KBM-7 (cell line): ENCODE data around the gene MED14.
"Not testable (repeated sequence)": the region's sequence is repeated elsewhere in the genome, so short reads cannot be mapped to it uniquely, and the experiment has no call there.

ENCODE experiments used
- DNase-seq: peaks from one replicate; pipeline ENCODE4 v3.0.0-alpha.2; 2015
- in situ Hi-C: fragments of 300-500 bp; cut with MboI; formaldehyde crosslinking; loops from 2 replicates; pipeline ENCODE4 v1.14.3; 2020; ENCODE audit warnings: low sequenced_read_pairs, low pct_unique_long_range_greater_than_20kb, mixed read lengths

The MED14 gene

DNA sequence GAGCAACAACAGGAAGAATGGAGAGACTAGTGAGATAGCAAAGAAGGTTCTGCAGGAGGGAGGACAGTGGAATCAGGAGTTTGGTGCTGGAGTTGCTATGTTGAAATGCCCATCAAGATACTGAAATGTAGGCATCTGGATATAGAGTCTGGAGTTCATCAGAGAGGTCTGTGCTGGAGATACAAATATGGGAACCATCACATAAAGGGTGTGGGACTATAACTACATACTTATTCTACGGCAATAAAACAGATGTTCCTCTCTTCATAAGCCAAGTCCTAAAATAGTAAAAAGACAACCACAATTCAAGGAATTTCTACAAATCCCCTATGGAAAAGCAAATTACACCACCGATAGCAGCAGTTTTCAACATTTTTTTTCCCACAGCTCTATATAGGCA is 1.6 kb downstream of the MED14 start:
- in situ Hi-C loops = no loop called here
- no peak for DNase-seq

DNA sequence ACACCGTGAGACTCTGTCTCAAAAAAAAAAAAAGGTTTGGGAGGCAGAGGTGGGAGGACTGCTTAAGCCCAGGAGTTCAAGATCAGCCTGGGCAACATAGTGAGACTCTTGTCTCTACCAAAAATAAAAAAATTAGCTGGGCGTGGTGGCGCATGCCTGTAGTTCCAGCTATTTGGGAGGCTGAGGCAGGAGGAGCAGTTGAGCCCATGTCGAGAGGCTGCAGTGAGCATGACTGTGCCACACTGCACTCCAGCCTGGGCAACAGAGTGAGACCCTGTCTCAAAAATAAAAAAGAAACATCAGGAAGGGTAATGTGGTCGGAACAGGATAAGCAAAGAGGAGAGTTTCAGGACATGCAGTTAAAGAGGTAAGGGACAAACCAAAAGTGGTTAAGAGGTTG is 2.8 kb downstream of the MED14 start:
- DNase-seq, in situ Hi-C loops: not testable (repeated sequence)

DNA sequence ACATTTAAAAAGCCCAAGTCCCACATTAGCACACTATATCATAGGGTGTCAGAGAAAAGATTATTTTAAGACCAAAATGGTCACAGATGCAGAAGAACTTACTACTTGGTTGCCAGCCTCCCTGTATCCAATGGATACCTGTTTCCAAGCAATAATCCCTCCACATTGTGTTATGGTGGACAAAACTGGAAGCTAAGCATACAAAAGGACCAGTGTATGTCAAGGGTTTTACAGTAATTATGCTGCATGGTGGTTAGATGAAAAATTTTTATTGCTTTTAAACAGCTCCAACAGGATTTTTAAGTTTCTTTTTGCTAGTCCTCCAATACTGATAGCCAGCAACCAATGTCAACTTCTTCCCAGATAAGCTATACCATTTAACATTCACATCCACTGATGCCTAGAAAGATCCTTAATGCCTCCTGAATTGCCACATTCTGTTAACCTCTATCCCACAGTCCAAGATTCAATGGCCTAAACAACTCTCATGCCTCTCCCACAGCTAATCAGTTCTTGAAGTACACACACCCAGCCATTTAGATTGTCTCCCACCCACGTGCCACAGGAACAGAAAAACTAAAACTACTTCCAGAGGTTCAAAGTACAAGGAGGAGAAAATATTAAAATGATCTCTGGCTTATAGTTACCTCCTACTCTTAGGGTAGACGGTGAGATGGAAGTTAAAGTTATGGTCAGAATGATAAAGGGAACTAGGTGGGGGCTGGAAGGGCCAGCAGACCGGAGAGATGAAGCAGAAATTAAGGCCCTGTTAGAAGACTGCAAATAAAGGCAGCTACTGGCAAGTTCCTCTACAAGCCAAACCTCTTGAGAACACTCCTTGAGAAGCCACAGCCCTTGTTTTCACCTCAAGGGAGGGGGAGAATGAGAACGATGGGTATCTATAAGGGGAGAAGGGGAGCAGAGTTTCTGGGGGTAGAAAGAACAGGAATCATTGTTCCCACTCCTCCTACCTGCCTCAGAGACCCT is 5.5 kb downstream of the MED14 start:
- in situ Hi-C loops = no loop called here
- peak; percentile 47 for DNase-seq

DNA sequence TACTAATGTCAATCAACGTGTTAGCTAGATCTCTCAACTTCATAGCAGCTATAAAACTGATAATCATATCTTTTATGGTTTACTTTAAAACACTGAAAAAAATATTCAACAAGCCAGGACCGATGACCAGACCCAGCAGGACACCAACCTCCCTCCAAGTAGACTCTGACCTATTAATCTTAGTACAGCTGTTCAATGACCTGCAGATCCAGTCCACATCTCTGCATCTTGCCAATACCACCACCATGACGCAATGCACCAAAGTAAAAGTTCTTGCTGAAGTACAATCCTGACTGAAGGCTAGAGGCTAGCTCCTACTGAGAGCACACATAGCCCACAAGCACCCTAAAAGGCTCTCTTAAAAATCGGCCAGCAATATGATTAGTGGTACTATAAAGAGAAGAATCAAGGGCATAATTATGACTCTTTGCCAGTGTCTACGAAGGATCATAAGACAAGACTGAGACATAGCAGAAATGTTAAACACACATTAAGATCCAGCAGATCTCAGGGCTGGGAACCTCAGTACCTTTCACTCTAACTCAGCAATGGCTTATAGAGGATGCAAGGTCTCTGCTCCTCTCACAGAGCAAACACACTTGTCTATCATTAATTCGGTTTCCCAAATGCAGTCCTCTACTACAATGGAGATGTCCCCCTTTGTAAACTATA is 7.6 kb downstream of the MED14 start:
- no peak for DNase-seq
- in situ Hi-C loops = no loop called here

DNA sequence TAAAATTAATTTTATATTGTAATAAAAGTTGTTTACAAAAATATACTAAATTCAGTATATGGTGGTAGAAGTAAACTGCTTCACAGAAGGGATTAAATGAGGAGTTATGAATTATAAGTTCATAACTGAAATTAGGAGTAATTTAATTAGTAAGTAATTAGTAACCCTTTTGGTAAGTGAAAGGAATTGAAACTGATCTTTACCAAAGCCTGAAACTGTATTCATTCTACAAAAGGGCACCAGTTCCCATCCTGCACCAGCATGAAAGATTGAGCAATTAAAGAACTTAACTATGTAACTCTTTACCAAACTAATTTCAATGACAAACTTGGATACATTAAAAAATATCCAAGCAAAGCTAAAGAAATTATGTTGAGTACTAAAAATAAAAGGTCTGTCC is 8.2 kb downstream of the MED14 start:
- in situ Hi-C loops = no loop called here
- DNase-seq = no peak

DNA sequence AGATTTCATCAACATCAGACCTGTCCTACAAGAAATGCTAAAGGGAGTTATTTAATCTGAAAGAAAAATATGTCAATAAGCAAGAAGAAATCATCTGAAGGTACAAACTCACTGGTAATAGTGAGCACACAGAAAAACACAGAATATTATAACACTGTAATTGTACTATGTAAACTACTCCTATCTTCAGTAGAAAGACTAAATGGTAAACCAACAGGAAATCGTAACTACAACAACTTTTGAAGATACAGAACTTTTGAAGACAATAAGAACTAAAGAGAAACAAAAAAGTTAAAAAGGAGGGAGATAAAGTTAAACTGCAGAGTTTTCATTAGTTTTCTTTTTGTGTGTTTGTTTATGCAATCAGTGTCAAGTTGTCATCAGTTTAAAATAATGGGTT is 12.4 kb downstream of the MED14 start:
- DNase-seq = no peak
- in situ Hi-C loops = no loop called here

DNA sequence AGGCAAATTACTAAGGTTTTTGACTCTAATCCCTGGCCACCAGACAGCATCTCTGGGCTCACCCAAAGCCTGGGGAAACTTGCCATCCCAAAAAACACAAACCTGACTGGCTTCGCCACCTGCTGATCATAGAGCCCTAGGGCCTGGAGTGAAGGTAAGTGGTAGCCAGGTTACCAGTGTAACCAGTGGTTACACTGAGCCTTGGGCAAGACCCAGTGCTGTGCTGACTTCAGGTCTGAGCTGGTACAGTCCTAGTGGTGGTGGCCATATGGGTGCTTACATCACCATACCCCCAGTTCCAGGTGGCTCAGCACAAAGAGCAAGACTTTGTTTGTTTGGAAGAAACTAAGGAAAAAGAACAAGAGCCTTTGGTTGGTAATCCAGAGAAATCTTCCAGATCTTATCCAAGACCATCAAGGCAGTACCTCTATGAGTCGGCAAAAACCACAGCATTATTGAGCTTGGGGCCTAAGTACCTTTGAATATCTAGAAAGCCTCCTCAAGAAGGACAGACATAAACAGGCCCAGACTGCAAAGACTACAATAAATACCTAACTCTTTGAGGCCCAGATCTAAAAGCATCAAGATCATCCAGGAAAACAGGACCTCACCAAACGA is 13.7 kb downstream of the MED14 start:
- in situ Hi-C loops = no loop called here
- DNase-seq = no peak

DNA sequence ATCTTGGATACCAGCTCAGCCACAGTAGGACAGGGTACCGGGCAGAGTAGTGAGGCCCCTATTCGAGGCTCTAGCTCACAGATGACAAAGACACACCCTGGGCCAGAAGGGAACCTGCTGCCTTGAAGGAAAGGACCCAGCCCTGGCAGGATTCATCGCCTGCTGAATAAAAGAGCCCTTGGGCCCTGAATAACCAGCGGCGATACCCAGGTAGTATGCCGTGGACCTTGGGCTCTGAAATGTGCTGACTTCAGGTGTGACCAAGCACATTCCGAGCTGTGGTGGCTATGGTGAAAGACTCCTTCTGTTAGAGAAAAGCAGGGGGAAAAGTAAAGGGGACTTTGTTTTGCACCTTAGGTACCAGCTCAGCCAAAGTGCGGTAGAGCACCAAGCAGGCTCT is 14.6 kb downstream of the MED14 start:
- in situ Hi-C loops = no loop called here

DNA sequence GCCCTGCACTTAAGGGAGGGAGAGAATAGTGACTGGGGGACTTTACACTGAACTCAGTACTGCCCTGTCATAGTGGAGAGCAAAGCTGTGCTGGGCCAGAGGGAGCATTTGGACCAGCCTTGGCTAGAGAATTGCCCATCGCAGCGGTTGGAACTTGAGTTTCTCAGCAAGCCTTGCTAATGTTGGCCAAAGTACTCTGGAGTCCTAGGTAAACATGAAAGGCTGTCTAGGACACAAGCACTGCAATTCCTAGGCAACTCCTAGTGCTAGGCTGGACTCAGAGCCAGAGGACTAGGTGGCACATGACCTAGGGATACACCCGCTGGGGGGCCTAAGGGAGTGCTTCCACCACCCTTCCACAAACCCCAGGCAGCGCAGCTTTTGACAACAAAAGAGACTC is 15.0 kb downstream of the MED14 start:
- in situ Hi-C loops = no loop called here
- DNase-seq = no peak

More for the DNA sequence above, 14.6 kb downstream of the MED14 start:
- no peak for DNase-seq

DNA sequence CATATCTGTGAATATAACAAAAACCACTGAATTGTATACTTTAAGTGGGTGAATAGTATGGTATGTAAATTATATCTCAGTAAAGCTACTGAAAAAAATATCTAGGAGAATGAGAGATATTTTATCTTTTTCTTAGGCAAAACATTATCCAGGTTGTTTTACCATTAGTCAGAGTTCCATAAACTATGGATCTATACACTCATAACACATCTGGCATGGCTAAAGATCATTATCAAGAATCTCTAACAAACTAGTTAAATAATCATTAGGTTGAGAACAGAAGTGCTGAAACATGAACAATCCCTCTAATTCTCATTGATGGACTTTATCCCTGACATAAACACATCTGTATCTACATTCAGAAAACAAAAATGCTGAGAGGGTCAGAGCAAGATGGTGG is 15.6 kb downstream of the MED14 start:
- in situ Hi-C loops = no loop called here
- no peak for DNase-seq

DNA sequence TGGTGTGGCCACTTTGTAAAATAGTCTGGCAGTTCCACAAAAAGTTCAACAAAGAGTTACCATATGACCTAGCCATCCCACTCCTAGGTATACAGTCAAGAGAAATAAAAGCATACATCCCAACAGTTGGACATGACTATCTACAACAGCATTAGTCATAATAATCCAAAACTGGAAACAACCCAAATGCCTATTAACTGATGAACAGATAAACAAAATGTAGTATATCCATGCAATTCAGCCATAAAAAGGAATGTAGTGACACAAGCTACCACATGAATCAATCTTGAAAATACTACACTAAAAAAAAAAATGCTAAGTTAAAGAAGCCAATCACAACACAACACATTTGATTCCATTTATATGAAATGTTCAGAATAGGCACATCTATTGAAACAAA is 16.1 kb downstream of the MED14 start:
- in situ Hi-C loops = no loop called here

DNA sequence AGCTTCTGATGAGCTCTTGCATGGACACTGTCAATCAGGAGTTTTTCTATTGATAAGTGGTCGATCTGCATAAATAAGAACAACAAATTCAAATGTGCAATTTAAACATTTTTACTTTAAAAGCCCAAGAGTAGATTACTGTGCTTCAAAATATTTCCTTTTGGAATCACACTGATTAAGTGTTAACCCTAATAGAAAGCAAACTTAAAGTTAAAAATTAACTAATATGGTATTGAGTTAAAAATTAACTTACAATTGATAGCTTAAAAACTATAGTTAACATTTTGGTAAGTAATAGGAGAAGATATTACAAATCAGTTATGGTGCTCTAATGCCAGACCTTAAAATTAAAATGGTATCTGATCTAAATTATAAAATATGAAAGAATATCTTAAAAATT is 25.9 kb downstream of the MED14 start:
- no peak for DNase-seq
- in situ Hi-C loops = no loop called here

More for the DNA sequence above, 16.1 kb downstream of the MED14 start:
- DNase-seq = no peak

DNA sequence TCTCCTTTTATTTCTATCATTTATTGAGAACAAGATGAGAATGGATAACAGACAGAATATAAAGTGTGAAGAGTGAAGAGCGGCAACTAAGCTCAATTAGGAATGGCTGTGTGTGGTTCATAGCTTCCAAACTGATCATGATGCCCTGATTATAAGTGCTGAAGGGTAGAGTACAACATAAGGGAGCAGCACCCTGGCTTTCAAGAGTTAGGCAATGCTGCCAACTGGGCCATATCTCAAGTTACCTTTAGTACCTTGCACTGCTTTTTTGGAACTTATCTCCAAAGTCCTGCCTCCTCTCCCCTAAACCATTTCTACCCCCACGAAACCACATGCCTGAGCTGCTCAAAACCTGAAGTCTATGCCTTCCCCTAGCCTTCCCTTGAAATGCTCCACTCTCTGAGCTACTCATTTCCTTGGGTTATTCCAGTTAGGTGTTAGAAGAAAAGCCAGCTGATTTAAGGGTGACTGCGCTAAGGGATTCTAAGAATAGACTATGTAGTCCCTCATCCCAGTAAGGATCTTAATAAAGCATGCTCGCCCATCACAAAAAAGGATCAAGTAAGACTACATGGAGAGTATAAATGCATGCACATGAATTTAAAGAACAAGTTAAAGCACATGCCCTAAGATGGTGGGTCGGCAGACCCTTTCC is 29.6 kb downstream of the MED14 start:
- in situ Hi-C loops = no loop called here

DNA sequence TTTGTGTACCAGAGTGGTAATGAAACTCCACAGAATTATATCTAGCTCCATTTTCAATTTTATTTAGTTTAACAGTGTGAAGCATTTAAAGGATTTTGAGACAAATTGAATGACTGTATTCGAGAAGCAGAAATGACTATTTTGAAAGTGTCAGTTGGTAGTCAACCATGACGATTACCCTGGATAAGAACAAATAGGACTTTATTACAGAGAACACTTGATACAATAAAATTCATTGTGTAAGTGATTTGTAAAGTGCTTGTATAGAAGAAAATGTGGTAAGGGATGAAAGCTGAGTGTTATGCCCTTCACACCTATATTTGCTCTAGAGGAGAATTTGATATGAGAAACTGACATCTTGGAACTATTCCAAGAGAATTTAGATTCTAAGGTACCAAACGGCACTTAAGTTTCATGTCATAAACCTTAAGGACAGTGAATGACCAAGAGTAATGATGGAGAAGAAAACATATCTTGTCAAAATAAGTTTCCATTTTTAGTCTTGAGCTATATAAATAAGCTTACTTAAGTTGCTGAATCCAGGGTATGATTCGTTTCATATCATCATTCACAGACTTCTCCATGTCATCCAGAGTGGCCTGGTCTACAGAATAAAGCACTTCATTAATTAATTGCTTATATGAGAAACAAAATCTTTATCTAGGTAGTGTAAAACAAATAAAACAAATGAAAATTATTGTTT is 34.6 kb downstream of the MED14 start:
- no peak for DNase-seq
- in situ Hi-C loops = no loop called here

More for the DNA sequence above, 29.6 kb downstream of the MED14 start:
- no peak for DNase-seq

DNA sequence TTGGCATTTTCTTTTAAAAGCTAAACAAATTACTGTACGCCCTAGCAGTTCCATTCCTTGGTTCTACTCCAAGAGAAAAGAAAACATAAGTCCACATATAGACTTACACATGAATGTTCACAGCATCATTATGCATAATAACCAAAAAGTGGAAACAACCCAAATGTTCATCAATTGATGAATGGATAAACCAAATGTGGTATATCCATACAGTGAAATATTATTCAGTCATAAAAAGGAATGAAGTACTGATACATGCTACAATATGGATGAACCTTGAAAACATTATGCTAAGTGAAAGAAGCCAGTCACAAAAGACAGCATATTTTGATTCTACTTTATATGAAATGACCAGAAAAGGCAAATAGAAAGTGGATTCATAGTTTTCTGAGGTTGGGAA is 36.5 kb downstream of the MED14 start:
- DNase-seq = no peak
- in situ Hi-C loops = no loop called here

DNA sequence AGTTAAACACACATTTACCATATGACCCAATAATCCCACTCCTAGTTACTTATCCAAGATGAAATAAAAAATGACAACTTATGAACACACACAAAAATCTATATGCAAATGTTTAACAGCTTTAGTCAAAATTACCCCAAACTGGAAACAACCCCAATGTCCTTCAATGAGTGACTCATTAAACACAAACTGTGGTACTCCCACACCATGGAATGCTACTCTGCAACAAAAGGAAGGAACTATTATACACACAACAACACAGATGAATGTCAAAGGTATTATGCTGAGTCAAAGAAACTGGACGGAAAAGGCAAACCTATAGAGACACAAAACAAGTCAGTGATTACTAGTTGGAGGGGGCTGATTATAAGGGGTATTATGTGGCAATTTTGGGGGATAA is 40.5 kb downstream of the MED14 start:
- no peak for DNase-seq
- in situ Hi-C loops = no loop called here

DNA sequence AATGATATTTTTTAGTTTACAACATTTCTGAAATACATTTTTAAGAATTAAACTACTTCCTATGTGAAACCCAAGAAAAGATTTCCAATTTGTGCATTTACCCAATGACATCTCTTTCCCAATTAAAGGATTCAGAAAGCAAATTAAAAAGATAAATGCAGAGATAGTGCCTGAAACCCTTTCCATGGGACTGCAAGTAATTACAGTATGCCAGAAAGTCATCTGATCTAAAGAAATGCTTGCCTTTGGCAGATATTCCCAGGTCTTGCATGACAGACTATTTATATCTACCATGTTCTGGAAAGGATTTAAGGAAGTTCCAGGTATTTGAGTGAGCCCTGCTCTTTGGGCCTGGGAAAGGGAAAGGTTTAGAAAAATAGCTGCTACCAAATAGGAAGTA is 46.4 kb downstream of the MED14 start:
- in situ Hi-C loops = no loop called here

DNA sequence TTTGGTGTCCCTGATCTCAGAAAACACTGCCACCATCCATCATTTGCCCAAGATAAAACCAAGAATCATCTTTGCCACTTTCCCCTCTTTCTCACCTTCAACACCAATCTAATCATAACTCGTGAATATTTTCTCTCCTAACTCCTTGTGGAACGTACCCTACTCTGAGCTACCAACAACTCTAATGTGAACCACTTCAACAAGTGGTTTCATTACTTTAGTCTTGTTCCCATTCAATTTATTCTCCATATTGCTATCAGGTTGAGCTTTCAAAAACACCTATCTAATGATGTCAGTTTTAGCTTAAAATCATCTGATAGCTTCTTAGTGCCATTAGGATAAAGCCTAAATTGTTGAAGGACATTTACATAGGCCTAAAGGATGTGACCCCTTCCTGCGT is 48.2 kb downstream of the MED14 start:
- in situ Hi-C loops = no loop called here
- no peak for DNase-seq

More for the DNA sequence above, 46.4 kb downstream of the MED14 start:
- no peak for DNase-seq

DNA sequence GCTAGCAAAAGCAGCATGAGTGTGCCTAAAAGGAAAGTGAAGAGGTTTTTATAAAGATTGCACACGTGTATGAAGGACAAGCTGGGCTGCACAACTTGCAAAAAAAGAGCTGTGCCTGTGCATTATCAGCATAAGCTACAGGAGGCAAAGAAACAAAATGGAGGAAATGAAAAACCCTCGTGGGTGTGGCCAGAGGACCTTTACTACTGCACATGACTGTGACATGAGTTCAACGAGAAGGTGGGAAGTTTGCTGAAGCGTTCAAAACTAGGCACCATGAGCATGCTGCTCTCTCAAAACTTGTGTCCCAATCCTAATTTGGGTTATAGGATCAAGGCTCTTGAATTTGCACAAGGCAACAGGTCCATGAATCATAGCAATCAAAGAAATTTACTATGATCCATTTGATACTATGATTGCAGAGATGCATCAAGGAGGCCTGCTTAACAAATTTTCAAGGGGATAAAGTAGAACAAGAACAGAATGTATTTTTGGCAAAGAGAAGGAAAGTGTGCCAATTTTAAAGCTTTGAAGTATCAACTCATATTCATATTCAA is 49.9 kb downstream of the MED14 start:
- in situ Hi-C loops = no loop called here
- no peak for DNase-seq
